IPS-18a (cell line): Measurements from ENCODE around the gene MAP2K2.
"Not testable (repeated sequence)": the region's sequence is repeated elsewhere in the genome, so short reads cannot be mapped to it uniquely, and the experiment has no call there.

Experiments
- H3K27ac ChIP-seq: one replicate; pipeline ENCODE4 v1.5.1; 2013; ENCODE audit warnings: low read length
- H3K27me3 ChIP-seq: one replicate; pipeline ENCODE4 v1.6.1; 2013; ENCODE audit warnings: mild to moderate bottlenecking, low read length; ENCODE audit not compliant: control insufficient read depth, insufficient read depth
- H3K36me3 ChIP-seq: one replicate; pipeline ENCODE4 v1.6.1; 2013; ENCODE audit warnings: low read depth, low read length; ENCODE audit not compliant: control insufficient read depth
- H3K4me1 ChIP-seq: one replicate; pipeline ENCODE4 v1.6.1; 2013; ENCODE audit warnings: low read depth, low read length; ENCODE audit not compliant: control insufficient read depth
- H3K4me3 ChIP-seq: one replicate; pipeline ENCODE4 v1.5.1; 2013; ENCODE audit warnings: low read length
- H3K9ac ChIP-seq: one replicate; pipeline ENCODE4 v1.6.1; 2013; ENCODE audit warnings: mild to moderate bottlenecking, low read length, moderate library complexity
- H3K9me3 ChIP-seq: one replicate; pipeline ENCODE4 v1.6.1; 2013; ENCODE audit warnings: low read depth, low read length; ENCODE audit not compliant: control insufficient read depth

Gene MAP2K2

GRCh38 chr19:4123615-4124568 is at the start of gene MAP2K2:
Gene MAP2K2, minus strand, starts transcription at chr19:4124122. Its CDS starts 247 bp downstream, at chr19:4123875.
- no peaks in the 10 kb centered on the region for H3K9me3 ChIP-seq
- peaks cover 8% of the 10 kb centered on the region for H3K36me3 ChIP-seq
- H3K27me3 ChIP-seq, result no peaks in the 10 kb centered on the region
- no peak within 1 kb of the TSS for H3K27ac ChIP-seq
- peak within 1 kb of the TSS; percentile 71 for H3K9ac ChIP-seq
- peak within 1 kb of the TSS; percentile 87 for H3K4me3 ChIP-seq
- H3K4me1 ChIP-seq, result peaks cover 11% of the 10 kb centered on the region

- no peak overlapping the region for H3K9ac ChIP-seq
- peaks cover 25% of the 10 kb centered on the region for H3K27me3 ChIP-seq
- H3K4me1 ChIP-seq, result no peaks in the 10 kb centered on the region
- no peaks in the 10 kb centered on the region for H3K36me3 ChIP-seq
- H3K4me3 ChIP-seq, result no peak overlapping the region
- no peaks in the 10 kb centered on the region for H3K9me3 ChIP-seq
- H3K27ac ChIP-seq, result no peak overlapping the region
Measured at GRCh38 chr19:4172861-4173473, 49.0 kb upstream of the MAP2K2 start.

GRCh38 chr19:4171676-4172075 is 47.8 kb upstream of the MAP2K2 start:
- Histone ChIP-seq H3K9ac (no peak overlapping the region), H3K36me3 (no peaks in the 10 kb centered on the region), H3K4me1 (no peaks in the 10 kb centered on the region), H3K9me3 (no peaks in the 10 kb centered on the region), H3K27me3 (peaks cover 25% of the 10 kb centered on the region), H3K4me3 (no peak overlapping the region), H3K27ac (no peak overlapping the region)

GRCh38 chr19:4164262-4164661 is 40.3 kb upstream of the MAP2K2 start:
- Histone ChIP-seq H3K27ac (no peak overlapping the region), H3K4me1 (no peaks in the 10 kb centered on the region), H3K36me3 (no peaks in the 10 kb centered on the region), H3K27me3 (no peaks in the 10 kb centered on the region), H3K9me3 (no peaks in the 10 kb centered on the region), H3K9ac (no peak overlapping the region), H3K4me3 (no peak overlapping the region)

GRCh38 chr19:4161415-4162077 is 37.6 kb upstream of the MAP2K2 start:
- Histone ChIP-seq H3K9me3 (no peaks in the 10 kb centered on the region), H3K9ac (no peak overlapping the region), H3K36me3 (no peaks in the 10 kb centered on the region), H3K4me1 (no peaks in the 10 kb centered on the region), H3K27ac (no peak overlapping the region), H3K27me3 (no peaks in the 10 kb centered on the region), H3K4me3 (no peak overlapping the region)

GRCh38 chr19:4157971-4158370 is 34.0 kb upstream of the MAP2K2 start:
- H3K36me3 ChIP-seq, H3K9me3 ChIP-seq, H3K4me1 ChIP-seq, H3K27me3 ChIP-seq, H3K27ac ChIP-seq, H3K4me3 ChIP-seq, H3K9ac ChIP-seq: not testable (repeated sequence)

- H3K27ac ChIP-seq, result no peak overlapping the region
- no peaks in the 10 kb centered on the region for H3K36me3 ChIP-seq
- H3K9ac ChIP-seq, result no peak overlapping the region
- H3K4me1 ChIP-seq, result no peaks in the 10 kb centered on the region
- no peaks in the 10 kb centered on the region for H3K27me3 ChIP-seq
- no peaks in the 10 kb centered on the region for H3K9me3 ChIP-seq
- no peak overlapping the region for H3K4me3 ChIP-seq
Measured at GRCh38 chr19:4157164-4157563, 33.2 kb upstream of the MAP2K2 start.

- Histone ChIP-seq H3K27ac (no peak overlapping the region), H3K36me3 (no peaks in the 10 kb centered on the region), H3K9me3 (no peaks in the 10 kb centered on the region), H3K27me3 (no peaks in the 10 kb centered on the region), H3K4me1 (no peaks in the 10 kb centered on the region), H3K9ac (no peak overlapping the region), H3K4me3 (no peak overlapping the region)
Measured at GRCh38 chr19:4154571-4155312, 30.8 kb upstream of the MAP2K2 start.

- no peak overlapping the region for H3K9ac ChIP-seq
- no peaks in the 10 kb centered on the region for H3K9me3 ChIP-seq
- no peaks in the 10 kb centered on the region for H3K36me3 ChIP-seq
- no peak overlapping the region for H3K4me3 ChIP-seq
- no peak overlapping the region for H3K27ac ChIP-seq
- no peaks in the 10 kb centered on the region for H3K27me3 ChIP-seq
- H3K4me1 ChIP-seq, result no peaks in the 10 kb centered on the region
Measured at GRCh38 chr19:4152241-4152998, 28.5 kb upstream of the MAP2K2 start.

- Histone ChIP-seq H3K9me3 (no peaks in the 10 kb centered on the region), H3K36me3 (no peaks in the 10 kb centered on the region), H3K4me3 (no peak overlapping the region), H3K4me1 (no peaks in the 10 kb centered on the region), H3K9ac (no peak overlapping the region), H3K27ac (no peak overlapping the region), H3K27me3 (no peaks in the 10 kb centered on the region)
Measured at GRCh38 chr19:4151623-4152022, 27.7 kb upstream of the MAP2K2 start.
